ENCODE measurements around the gene FRMD6.
"Not testable (repeated sequence)": the region's sequence is repeated elsewhere in the genome, so short reads cannot be mapped to it uniquely, and the experiment has no call there.

Gene FRMD6

DNA sequence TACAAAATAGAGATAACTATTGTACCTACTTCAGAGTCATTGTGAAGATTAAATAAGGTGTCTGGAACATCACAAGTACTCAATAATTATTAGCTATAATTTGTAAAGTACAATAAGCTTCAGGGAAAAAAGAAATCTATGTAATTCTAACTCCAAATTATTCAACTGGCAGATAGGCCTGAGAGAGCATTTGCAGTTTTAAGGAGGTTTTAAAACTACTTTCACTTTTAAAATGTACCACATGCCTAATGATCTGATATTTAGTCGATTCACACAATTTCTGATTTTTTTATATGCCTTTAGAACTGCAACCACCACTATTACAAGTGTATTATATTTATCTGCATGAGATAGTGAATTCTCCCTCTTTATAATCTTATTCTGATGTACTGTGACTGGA is 24.9 kb upstream of the FRMD6 start:
- H3K4me3 ChIP-seq (ENCODE audit: low read depth, low read length), result no peak overlapping the region
- DNase-seq (ENCODE audit: low read depth), result no peak

DNA sequence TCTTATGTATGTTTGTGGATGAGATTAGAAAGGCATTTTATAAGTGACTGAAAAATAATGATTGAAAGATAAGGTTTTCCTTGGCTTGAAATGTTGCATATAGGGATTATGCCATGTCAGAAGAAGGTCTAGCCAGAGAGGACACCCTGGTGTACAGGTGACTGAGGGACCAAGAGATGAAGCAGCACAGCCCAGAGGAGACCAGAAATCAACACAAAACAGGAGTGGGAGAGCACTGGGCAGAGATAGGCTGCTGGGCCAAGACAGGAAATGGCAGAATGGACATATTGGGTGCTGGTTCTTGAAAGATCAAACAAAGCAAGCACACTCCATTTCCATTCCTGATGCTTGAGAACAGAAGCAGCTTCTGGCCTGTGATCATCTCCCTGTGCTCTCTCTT is 24.4 kb upstream of the FRMD6 start:
- H3K4me3 ChIP-seq (ENCODE audit: low read depth, low read length), result no peak overlapping the region
- DNase-seq (ENCODE audit: low read depth), result no peak

DNA sequence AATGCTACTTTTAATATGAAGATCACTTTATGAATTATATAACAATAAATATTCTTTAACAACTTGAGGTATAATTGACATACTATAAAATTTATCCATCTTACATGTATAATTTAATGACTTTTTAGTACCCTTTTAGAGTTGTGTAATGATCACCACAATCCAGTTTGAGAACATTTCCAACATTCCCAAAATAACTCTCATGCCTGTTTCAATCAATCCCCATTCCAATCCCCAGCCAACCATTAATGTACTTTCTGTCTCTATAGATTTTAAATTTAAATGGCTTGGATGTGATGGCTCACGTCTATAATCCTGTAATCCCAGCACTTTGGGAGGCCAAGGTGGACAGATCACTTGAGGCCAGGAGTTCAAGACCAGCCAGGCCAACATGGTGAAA is 23.5 kb upstream of the FRMD6 start:
- no peak for DNase-seq (ENCODE audit: low read depth)
- no peak overlapping the region for H3K4me3 ChIP-seq (ENCODE audit: low read depth, low read length)

DNA sequence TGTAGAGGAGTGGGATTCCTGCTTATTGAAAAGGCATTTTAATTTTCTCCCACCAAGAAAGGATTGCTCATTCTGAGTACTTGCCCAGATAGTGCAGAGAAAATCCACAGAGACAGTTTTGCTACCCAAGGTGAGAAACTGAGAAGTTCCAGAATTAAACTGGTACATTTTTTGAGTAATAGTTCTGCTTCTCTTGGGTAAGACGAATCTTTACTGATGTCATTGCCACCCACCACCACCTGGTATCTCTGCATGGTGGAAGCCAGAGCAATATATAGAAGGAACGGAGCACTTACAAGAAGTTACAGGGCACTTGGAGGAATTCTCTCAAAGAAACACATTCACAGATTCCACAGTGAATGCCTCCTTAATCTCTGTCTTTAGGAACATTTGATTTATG is 20.7 kb upstream of the FRMD6 start:
- DNase-seq (ENCODE audit: low read depth), result no peak
- H3K4me3 ChIP-seq (ENCODE audit: low read depth, low read length), result no peak overlapping the region

DNA sequence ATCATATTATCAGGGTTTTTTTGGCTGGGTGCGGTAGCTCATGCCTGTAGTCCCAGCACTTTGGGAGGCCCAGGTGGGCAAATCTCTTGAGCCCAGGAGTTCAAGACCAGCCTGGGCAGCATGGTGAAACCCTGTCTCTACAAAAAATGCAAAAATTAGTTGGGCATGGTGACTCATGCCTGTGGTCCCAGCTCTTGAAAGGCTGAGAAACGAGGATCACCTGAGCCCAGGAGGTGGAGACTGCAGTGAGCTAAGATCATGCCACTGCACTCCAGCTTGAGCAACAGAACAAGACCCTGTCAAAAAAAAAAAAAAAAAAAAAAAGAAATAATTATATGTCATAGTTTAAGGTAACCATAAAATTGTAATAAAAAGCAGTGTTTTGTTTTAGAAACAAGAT is 18.4 kb upstream of the FRMD6 start:
- DNase-seq (ENCODE audit: low read depth); H3K4me3 ChIP-seq (ENCODE audit: low read depth, low read length): not testable (repeated sequence)

DNA sequence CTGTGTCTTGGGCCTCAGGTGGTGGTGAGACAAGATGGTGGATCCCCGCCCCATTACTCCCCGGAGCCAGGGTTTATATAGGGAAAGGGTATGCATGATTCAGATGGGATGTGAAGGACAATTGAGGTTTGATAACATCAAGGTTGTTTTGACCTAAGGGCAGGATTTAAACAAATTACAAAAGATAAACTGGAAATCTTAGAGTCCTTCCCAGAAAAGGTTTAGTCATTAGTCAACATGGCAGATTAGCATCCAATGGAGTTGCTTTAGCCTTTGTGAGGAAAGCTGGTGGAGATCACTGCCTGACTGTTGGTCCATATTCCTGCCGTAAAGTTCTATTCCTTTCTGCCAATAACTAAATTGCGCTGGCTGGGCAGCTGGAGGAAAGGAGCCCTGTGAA is 15.6 kb upstream of the FRMD6 start:
- no peak for DNase-seq (ENCODE audit: low read depth)
- no peak overlapping the region for H3K4me3 ChIP-seq (ENCODE audit: low read depth, low read length)

DNA sequence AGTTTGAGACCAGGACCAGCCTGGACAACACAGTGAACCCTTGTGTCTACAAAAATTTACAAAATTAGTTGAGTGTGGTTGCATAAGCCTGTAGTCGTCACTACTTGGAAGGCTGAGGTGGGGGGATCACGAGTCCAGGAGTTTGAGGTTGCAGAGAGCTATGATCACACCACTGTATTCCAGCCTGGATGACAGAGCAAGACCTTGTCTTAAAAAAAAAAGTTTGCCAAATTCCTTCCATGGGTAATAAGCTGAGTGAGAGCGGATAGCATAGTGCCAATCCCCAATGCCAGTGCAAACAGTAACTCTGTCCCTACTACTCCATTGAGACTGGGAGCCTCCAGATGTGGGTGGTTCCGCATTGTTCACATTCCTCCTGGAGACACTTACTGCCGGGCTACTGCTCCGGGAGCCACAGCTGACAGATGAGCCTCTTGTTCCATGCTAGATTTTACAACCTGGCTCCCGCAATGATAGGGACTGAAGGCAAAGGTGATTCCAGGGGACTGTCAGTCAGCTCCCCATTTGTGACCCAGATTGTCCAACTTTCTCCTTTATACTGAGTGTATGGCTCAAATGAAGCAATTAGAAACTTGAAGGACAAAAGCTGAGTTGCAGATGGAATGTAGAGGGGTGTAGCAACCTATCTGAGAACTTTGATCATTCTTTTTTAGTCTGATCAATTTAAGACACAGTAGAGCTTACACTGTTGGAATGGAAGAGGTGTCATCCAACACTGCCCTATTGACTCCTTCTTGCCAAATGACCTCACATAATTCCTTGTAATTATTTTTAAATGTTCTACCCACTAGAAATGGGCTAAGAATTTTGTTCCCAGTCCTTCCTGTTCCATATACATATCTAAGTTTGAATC is 13.4 kb upstream of the FRMD6 start:
- DNase-seq (ENCODE audit: low read depth), result no peak

DNA sequence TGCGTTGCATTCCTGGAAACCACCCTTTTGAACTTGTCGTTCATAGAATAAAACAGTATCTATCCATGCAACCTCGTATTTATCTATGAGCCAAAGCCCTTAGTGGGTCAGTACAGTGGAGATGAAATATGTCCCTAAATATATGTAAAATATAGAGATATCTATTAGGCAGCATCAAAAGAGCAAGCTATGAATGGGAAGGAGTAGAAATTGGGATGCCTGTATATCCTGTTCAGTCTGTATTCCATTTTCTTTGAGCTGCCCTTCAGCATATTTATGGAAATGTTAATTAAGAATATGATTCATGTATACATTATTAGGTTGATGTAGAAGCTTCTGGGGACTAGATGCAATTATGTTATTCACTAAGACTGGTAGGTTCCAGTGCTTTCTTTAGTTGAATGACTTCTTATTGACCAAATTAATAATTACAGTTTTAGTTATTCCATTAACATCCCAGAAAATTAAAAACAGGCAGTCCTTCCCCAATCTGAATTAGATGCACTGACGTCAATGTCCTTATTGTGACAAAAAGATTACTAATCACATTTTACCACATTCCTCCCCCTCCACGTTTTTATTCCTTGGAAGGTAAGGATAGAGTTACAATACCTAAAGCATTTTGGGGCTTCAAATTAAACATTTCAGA is 11.9 kb upstream of the FRMD6 start:
- no peak overlapping the region for H3K4me3 ChIP-seq (ENCODE audit: low read depth, low read length)
- DNase-seq (ENCODE audit: low read depth), result no peak

More for the DNA sequence above, 13.4 kb upstream of the FRMD6 start:
- H3K4me3 ChIP-seq (ENCODE audit: low read depth, low read length), result no peak overlapping the region

DNA sequence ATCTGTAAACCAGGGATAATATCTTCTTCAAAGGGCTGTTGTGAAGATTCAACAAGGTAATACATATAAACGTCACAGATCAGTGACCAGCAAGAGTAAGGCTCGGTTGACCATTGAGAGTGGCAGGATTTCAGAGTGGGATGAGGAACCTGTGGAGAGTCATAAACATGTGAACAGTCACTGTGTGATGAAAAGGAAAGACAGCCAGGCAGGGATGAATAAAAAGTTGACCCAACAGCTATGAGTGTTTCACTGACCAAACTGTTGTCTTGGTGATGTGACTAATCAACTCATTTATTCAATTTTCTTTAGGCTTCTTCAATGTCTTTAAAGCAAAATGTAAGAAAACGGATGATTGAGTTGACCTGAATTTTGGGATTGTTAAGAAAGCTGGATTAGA is 8.6 kb upstream of the FRMD6 start:
- H3K4me3 ChIP-seq (ENCODE audit: low read depth, low read length), result no peak overlapping the region
- DNase-seq (ENCODE audit: low read depth), result peak; percentile 71

DNA sequence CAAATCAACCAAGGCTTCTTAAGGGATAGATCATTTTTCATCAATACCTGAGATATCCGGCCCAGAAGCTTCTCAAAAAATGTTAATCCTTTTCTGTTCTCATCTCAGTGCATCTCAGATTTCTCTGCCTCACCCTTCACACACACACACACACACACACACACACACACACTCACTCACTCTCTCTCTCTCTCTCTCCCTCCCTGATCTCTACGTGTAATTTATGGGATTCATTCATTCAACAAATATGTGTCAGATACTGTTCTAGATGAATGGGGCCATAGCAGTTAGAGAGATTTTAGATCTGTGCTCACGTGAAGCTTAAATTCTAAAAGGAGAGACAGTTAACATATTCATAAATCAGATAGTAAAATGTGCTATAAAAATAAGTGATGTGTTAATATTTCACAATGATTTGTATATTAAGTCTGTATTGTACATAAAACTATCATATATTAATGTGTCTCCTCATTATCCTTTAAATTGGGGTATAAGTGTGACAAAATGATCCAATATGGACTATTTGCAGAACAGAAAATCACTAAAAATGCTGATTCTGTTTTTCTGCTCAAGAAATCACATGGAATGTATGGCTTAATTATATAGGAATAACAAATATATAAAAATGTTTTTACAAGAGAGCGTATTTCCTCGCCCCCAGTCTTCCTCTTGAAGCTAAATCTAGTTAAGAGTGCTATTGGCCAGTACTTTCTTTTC is 7.3 kb upstream of the FRMD6 start:
- peak; percentile 47 for DNase-seq (ENCODE audit: low read depth)
- H3K4me3 ChIP-seq (ENCODE audit: low read depth, low read length), result no peak overlapping the region

DNA sequence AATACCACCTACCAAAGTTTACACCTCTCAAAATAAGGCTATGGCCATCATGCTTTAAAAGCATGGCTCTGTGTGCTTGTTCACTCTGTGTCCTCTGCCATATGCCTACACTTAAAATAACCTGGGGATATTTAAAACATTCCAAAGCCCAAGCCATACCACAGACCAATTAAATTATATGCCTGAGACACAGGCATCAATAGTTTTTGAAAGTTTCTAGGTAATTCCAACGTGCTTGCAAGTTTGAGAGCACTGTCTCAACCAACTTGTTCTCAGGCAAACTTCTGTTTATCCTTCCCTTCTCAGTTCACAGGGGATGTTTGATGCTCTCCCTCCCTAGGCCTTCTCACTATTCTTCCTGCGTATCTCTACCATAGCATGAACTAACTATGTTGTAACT is 3.4 kb upstream of the FRMD6 start:
- H3K4me3 ChIP-seq (ENCODE audit: low read depth, low read length), result no peak overlapping the region
- DNase-seq (ENCODE audit: low read depth), result no peak

DNA sequence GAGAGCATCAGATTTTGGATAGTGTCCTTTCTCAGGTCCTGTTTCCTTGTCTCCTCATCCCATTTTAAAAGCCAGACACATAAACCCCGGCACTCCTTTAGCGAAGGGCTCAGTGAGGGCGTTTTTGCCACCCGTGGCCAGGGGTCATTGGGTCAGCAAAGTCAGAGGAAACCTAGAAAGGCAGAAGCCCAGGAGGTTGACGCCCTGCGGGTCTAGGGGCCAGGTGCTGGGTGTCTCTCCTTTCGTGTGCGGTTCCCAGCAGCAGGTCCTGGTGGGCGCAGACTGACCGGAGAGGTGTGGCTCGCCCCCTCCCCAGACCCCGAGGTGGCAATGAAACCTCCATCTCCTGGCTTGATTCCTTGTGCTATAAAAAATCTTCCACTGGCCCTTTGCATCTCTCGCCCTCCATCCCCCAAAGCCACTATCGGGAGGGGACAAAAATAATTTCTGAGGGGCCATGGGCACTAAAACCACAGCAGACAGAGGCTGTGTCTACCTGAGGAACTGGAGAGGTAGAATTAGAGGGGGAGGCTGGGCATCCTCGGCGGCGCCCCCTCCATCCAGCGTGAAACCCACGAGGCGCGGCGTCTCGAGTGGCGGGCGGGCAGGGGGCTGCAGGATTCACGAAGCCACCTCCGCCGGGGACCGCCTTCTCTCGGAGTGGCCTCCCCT is 858 bp upstream of the FRMD6 start:
- peak overlapping the region; percentile 94 for H3K4me3 ChIP-seq (ENCODE audit: low read depth, low read length)
- no peak for DNase-seq (ENCODE audit: low read depth)

DNA sequence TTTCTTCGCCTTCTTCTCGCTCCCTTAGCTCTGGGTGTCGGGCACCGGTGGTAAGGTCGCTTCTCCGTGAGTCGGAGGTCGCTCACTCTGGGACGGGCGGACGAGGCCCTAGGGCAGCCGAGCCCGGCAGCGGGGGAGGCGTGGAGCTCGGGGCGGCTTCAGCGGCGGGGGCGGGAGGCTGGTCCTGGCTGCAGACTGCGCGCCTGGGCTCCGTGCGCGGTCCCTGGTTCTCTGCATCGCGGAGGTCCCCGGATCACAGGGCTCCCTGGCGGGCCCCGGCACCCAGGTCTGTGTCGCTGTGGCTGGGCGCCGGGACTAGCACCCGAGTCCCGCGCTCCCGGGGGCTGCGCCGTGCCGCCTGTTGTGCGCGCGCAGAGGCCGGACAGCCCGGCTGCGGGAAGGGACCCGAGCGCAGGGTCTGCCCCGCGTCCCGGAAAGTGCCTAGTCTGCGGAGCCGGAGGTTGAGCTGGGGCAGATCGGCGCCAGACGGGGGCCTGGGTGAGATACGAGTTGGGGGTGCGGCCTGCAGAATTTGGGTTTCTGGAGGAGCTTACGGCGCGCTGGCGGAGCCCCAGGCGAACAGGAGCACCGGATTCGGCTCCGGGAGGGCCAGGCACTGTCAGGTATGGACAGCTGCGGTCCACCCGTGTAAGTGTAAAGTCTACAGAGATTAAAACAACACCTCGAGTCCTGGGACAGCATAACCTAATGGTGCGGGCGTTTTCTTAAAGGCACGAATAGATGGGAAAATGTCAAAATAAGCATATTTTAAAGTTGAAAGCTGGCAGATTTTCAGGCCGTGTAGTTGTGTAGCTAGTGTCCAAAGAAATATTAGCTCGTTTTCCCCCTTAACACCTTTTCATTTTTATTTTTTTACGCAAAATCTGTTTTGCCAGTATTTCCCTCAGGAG is 713 bp downstream of the FRMD6 start:
- no peak for DNase-seq (ENCODE audit: low read depth)
- peak overlapping the region; percentile 95 for H3K4me3 ChIP-seq (ENCODE audit: low read depth, low read length)

DNA sequence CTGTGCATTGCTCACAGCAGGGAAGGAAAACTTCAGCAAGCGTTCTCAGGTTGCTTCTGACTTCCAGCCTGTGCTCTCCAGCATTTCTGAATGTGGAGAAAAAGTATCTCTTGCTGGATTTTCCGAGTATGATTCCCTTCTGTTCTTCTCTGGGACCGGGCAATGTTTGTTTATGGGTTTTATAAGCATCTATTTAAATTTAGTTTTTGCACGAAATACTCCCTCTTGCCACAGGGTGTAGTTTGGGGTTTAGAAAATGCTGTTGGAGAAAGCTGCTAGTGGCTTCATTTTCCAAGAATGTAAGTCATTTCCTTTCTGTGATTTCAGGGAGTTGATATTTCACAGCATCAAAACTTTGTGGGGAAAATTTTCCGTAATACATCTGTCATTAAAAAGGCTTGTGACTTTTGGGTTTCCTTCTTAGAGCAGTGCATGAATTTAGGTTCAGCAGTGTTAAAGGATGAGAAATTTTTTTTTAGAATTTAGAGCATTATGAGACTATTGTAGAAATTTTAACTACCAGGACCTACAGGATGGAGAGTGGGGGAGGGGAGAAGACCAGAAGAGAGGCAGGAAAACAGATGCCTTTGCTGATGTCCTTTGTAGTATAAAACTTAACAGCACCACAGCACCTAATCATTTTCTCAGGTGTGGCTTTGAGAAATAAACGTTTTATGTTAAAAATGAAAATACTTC is 1.5 kb downstream of the FRMD6 start:
- no peak for DNase-seq (ENCODE audit: low read depth)
- H3K4me3 ChIP-seq (ENCODE audit: low read depth, low read length), result peak overlapping the region; percentile 95

DNA sequence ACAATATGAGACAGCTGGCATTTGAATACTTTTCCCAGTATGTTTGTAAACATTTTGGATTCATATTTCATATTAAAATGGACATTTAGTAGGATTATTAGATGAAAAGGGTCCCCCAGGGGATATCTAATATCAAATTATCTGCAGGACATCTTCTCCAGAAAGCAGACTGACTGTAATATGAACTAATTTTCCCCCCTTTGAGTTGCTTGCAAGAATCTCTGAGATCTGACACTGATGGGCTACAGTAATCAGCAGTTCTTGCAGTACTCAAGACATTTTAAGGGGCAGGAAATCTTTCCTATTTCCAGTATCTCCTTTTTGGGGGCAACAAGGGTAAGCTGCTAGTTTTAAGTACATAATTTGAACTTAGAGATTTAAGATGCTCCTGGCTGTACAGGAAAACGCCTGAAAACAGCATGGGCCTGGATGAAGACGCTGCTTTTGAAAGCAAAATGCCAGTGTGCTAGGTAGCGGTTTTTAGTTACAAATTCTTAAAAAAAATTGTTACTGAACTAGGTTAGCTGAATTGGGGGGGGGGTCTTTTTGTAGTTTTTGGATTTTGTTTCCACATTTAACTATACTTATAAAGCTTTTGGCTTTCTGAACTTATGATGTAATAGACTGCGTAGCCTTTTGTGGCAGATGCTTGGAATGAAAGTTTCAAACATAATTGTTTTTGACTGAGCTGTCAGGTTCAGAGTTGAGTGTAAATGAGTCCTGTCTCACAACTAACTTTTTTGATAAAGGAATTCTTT is 2.2 kb downstream of the FRMD6 start:
- no peak for DNase-seq (ENCODE audit: low read depth)
- peak overlapping the region; percentile 95 for H3K4me3 ChIP-seq (ENCODE audit: low read depth, low read length)

DNA sequence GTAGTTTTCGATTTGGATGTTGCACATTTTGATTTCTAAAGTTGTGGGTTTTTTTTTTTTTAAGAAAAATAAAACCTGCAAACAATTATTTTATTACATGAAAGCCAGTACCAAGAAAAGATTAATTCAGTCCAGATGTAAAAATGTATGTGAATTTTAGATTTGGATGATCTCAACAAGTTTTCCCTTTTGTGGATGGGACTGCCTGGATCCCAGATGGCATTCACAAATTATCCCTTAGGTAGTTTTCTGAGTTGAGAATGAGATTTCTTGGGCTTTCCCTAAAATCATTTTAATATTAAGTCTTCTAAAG is 2.8 kb downstream of the FRMD6 start:
- H3K4me3 ChIP-seq (ENCODE audit: low read depth, low read length), result peak overlapping the region; percentile 95

DNA sequence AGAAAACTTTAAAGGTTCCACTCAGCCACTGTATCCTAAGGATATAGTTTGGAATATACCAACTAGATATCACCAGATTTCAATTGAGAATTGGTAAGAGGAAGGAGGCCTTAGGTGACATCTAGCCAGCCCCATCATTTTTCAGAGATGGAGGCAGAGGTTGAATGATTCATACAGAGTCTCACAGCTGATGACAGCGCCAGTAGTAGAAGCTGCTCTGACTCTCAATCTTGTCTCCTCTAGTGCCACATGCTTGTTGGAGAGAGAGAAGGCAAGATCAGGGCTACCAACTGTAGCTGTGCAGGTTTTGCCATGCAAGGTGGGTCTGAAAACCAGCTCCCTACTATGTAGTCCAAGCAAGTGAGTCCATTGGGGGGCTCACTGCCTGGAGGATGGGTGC is 6.1 kb downstream of the FRMD6 start:
- no peak overlapping the region for H3K4me3 ChIP-seq (ENCODE audit: low read depth, low read length)
- DNase-seq (ENCODE audit: low read depth), result no peak

More for the DNA sequence above, 2.8 kb downstream of the FRMD6 start:
- DNase-seq (ENCODE audit: low read depth), result no peak

Measured in skeletal muscle cell (primary cell).